ENCODE measurements around the gene NRCAM. TPM values are rescaled to one million over a fixed set of nuclear protein-coding genes. Genes with fewer than 3 reads are reported as not detected.

The NRCAM gene
- total RNA-seq, 1 experiment from 2014 or later, result 2.7 TPM

DNA sequence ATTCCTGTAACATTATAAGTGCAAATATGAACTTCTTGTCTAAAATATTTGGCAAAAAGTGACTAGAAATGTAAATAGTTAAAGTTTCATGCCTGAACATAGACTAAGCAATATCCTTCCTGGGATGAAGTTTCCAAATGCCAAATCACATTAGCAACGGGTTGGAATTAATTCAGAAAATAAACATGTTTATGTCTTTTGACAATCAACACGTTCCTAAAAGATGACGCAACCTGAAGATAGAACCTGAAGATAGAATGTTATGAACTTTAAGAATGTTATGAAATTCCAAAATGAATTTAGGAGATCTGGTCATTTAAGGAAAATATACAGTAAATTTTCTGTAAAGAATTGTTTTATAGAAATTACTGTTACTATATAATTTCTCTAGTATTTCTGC is 335.3 kb downstream of the NRCAM start:
- ChIA-PET CTCF (interaction anchor here (0.6 to 1.1 kb wide), 2 partner anchors 22 to 24 kb away, joined by 3 to 5 read pairs; no protein-coding TSS in a partner anchor), POLR2A (interaction anchor here (0.6 kb wide), 1 partner anchor 11 kb away, joined by 3 read pairs; no protein-coding TSS in a partner anchor)
- ATAC-seq (no peak), DNase-seq (ENCODE audit: low spot score) (no peak)
- Mint-ChIP-seq H3K9me3 (no peaks in the 10 kb centered on the region), H3K4me3 (no peak overlapping the region), H3K27me3 (ENCODE audit: low read depth) (no peaks in the 10 kb centered on the region), H3K27ac (no peak overlapping the region), H3K36me3 (no peaks in the 10 kb centered on the region), H3K4me1 (no peaks in the 10 kb centered on the region)
- TF ChIP-seq, protein P1, sequence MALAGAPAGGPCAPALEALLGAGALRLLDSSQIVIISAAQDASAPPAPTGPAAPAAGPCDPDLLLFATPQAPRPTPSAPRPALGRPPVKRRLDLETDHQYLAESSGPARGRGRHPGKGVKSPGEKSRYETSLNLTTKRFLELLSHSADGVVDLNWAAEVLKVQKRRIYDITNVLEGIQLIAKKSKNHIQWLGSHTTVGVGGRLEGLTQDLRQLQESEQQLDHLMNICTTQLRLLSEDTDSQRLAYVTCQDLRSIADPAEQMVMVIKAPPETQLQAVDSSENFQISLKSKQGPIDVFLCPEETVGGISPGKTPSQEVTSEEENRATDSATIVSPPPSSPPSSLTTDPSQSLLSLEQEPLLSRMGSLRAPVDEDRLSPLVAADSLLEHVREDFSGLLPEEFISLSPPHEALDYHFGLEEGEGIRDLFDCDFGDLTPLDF (CRISPR knock-in tag; IDR thresholded peaks at IDR 0.05), result no peak
- TF ChIP-seq, protein P2, sequence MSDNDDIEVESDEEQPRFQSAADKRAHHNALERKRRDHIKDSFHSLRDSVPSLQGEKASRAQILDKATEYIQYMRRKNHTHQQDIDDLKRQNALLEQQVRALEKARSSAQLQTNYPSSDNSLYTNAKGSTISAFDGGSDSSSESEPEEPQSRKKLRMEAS (CRISPR knock-in tag; IDR thresholded peaks at IDR 0.05), result no peak
- TF ChIP-seq, protein P3, sequence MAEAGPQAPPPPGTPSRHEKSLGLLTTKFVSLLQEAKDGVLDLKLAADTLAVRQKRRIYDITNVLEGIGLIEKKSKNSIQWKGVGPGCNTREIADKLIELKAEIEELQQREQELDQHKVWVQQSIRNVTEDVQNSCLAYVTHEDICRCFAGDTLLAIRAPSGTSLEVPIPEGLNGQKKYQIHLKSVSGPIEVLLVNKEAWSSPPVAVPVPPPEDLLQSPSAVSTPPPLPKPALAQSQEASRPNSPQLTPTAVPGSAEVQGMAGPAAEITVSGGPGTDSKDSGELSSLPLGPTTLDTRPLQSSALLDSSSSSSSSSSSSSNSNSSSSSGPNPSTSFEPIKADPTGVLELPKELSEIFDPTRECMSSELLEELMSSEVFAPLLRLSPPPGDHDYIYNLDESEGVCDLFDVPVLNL (CRISPR knock-in tag; IDR thresholded peaks at IDR 0.05; ENCODE audit: borderline replicate concordance, low read depth), result no peak
- TF ChIP-seq SP1 (CRISPR knock-in tag; conservative IDR thresholded peaks at IDR 0.05), result no peak
- TF ChIP-seq, protein P4, sequence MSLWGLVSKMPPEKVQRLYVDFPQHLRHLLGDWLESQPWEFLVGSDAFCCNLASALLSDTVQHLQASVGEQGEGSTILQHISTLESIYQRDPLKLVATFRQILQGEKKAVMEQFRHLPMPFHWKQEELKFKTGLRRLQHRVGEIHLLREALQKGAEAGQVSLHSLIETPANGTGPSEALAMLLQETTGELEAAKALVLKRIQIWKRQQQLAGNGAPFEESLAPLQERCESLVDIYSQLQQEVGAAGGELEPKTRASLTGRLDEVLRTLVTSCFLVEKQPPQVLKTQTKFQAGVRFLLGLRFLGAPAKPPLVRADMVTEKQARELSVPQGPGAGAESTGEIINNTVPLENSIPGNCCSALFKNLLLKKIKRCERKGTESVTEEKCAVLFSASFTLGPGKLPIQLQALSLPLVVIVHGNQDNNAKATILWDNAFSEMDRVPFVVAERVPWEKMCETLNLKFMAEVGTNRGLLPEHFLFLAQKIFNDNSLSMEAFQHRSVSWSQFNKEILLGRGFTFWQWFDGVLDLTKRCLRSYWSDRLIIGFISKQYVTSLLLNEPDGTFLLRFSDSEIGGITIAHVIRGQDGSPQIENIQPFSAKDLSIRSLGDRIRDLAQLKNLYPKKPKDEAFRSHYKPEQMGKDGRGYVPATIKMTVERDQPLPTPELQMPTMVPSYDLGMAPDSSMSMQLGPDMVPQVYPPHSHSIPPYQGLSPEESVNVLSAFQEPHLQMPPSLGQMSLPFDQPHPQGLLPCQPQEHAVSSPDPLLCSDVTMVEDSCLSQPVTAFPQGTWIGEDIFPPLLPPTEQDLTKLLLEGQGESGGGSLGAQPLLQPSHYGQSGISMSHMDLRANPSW (CRISPR knock-in tag; conservative IDR thresholded peaks at IDR 0.05; ENCODE audit: low read depth), result no peak
- TF ChIP-seq, protein P5, sequence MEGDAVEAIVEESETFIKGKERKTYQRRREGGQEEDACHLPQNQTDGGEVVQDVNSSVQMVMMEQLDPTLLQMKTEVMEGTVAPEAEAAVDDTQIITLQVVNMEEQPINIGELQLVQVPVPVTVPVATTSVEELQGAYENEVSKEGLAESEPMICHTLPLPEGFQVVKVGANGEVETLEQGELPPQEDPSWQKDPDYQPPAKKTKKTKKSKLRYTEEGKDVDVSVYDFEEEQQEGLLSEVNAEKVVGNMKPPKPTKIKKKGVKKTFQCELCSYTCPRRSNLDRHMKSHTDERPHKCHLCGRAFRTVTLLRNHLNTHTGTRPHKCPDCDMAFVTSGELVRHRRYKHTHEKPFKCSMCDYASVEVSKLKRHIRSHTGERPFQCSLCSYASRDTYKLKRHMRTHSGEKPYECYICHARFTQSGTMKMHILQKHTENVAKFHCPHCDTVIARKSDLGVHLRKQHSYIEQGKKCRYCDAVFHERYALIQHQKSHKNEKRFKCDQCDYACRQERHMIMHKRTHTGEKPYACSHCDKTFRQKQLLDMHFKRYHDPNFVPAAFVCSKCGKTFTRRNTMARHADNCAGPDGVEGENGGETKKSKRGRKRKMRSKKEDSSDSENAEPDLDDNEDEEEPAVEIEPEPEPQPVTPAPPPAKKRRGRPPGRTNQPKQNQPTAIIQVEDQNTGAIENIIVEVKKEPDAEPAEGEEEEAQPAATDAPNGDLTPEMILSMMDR (IDR thresholded peaks at IDR 0.05), result no peak
- no peak for TF ChIP-seq CREM (CRISPR knock-in tag; IDR thresholded peaks at IDR 0.05)
- TF ChIP-seq, protein P6, sequence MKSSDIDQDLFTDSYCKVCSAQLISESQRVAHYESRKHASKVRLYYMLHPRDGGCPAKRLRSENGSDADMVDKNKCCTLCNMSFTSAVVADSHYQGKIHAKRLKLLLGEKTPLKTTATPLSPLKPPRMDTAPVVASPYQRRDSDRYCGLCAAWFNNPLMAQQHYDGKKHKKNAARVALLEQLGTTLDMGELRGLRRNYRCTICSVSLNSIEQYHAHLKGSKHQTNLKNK (CRISPR knock-in tag; IDR thresholded peaks at IDR 0.05), result no peak
- no peak for TF ChIP-seq ZBTB21 (CRISPR knock-in tag; IDR thresholded peaks at IDR 0.05; ENCODE audit: borderline replicate concordance)
- TF ChIP-seq JAZF1 (CRISPR knock-in tag; IDR thresholded peaks at IDR 0.05), result no peak

DNA sequence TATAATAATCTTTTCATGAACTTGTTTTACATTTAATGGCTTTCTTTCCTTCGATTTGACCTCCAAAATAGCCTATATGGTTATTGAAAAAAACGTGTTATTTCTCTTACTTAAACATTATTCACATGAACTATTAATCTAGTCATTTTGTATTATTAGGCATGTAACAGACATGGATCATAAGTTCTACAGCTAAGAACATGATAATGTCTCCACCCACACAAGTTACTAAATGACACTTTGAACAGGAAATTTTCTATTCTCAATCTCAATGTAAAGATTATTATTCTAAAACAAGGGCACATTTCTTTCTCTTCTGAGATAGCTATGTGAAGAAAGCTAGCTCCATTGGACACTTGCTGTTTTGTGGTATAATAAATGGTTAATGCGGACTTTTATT is 336.0 kb downstream of the NRCAM start:
- ChIA-PET CTCF (interaction anchor here (1.1 to 1.3 kb wide), 2 partner anchors 10 to 25 kb away, joined by 3 to 5 read pairs; partner anchors contain the start of gene LAMB4), POLR2A (no interaction called here)
- ATAC-seq, result no peak
- H3K9me3 Mint-ChIP-seq, result no peaks in the 10 kb centered on the region
- DNase-seq (ENCODE audit: low spot score), result no peak
- no peaks in the 10 kb centered on the region for H3K27me3 Mint-ChIP-seq (ENCODE audit: low read depth)
- no peaks in the 10 kb centered on the region for H3K4me1 Mint-ChIP-seq
- H3K4me3 Mint-ChIP-seq, result no peak overlapping the region
- H3K27ac Mint-ChIP-seq, result no peak overlapping the region
- no peaks in the 10 kb centered on the region for H3K36me3 Mint-ChIP-seq
- TF ChIP-seq JUN (CRISPR knock-in tag; IDR thresholded peaks at IDR 0.05) (no peak), EMX1 (CRISPR knock-in tag; IDR thresholded peaks at IDR 0.05) (no peak), SMAD3 (CRISPR knock-in tag; IDR thresholded peaks at IDR 0.05; ENCODE audit: borderline replicate concordance) (no peak)
- TF ChIP-seq, protein P7, sequence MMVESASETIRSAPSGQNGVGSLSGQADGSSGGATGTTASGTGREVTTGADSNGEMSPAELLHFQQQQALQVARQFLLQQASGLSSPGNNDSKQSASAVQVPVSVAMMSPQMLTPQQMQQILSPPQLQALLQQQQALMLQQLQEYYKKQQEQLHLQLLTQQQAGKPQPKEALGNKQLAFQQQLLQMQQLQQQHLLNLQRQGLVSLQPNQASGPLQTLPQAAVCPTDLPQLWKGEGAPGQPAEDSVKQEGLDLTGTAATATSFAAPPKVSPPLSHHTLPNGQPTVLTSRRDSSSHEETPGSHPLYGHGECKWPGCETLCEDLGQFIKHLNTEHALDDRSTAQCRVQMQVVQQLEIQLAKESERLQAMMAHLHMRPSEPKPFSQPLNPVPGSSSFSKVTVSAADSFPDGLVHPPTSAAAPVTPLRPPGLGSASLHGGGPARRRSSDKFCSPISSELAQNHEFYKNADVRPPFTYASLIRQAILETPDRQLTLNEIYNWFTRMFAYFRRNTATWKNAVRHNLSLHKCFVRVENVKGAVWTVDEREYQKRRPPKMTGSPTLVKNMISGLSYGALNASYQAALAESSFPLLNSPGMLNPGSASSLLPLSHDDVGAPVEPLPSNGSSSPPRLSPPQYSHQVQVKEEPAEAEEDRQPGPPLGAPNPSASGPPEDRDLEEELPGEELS (CRISPR knock-in tag; IDR thresholded peaks at IDR 0.05), result no peak
- TF ChIP-seq, protein P6 (CRISPR knock-in tag; IDR thresholded peaks at IDR 0.05), result no peak
- TF ChIP-seq, protein P8, sequence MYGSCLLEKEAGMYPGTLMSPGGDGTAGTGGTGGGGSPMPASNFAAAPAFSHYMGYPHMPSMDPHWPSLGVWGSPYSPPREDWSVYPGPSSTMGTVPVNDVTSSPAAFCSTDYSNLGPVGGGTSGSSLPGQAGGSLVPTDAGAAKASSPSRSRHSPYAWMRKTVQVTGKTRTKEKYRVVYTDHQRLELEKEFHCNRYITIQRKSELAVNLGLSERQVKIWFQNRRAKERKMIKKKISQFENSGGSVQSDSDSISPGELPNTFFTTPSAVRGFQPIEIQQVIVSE (CRISPR knock-in tag; IDR thresholded peaks at IDR 0.05; ENCODE audit: borderline replicate concordance), result no peak
- TF ChIP-seq, protein P5 (IDR thresholded peaks at IDR 0.05), result no peak
- TF ChIP-seq, protein P9, sequence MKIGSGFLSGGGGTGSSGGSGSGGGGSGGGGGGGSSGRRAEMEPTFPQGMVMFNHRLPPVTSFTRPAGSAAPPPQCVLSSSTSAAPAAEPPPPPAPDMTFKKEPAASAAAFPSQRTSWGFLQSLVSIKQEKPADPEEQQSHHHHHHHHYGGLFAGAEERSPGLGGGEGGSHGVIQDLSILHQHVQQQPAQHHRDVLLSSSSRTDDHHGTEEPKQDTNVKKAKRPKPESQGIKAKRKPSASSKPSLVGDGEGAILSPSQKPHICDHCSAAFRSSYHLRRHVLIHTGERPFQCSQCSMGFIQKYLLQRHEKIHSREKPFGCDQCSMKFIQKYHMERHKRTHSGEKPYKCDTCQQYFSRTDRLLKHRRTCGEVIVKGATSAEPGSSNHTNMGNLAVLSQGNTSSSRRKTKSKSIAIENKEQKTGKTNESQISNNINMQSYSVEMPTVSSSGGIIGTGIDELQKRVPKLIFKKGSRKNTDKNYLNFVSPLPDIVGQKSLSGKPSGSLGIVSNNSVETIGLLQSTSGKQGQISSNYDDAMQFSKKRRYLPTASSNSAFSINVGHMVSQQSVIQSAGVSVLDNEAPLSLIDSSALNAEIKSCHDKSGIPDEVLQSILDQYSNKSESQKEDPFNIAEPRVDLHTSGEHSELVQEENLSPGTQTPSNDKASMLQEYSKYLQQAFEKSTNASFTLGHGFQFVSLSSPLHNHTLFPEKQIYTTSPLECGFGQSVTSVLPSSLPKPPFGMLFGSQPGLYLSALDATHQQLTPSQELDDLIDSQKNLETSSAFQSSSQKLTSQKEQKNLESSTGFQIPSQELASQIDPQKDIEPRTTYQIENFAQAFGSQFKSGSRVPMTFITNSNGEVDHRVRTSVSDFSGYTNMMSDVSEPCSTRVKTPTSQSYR (CRISPR knock-in tag; IDR thresholded peaks at IDR 0.05), result no peak
